Measurements from ENCODE around the gene MUS81. TPM values are rescaled to one million over a fixed set of nuclear protein-coding genes. Genes with fewer than 3 reads are reported as not detected.

Gene MUS81
- total and polyA plus RNA-seq, 10 of the 15 experiments (the other 5 are each of a cell fraction or from before 2014, with no cell fraction given): 11.8 to 76.1 (median 48.4) TPM

DNA sequence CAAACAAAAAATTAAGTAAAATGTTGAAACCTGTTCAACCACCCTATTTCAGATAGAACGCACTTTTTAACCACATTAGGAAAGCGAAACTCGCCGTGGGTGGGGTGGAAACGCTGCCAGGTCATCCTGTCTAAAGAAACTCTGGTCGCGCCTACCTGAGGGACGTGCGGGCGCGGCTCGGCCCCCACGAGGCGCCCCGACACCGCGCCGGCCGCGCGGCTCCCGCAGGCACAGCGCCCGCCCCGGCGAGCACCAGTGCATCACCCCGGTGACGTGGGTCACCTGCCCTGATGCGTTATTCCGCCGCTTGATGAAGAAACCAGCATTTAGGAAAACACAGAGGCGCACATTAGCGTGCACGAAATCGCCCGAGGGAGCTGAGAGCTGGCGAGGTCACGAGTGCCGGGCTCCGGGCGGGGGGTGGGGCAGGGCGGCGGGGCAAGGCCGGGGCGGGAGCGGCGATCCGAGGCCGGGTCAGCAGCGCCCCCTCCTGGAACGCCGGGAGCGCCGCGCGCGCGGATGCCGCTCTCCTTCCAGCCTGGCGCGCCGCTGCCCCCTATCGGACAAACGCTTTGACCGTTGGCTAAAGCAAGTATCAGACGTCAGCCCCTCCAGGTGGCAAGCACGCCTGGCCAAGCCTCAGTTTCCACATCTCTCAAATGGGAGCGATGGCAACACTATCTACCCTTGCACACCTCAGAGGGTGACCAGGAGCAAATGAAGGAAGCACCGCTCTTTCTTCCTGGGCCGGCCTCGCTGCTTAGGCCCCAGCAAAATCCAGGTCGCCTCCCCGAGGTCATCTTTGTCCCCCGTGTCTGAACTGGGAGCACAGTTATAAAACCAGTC is 42.2 kb upstream of the MUS81 start (continued):
- TF ChIP-seq NBN (IDR thresholded peaks at IDR 0.05) (0 out of 2 replicates have a peak, but pooled peaks have one; percentile 12), MTA2 (IDR thresholded peaks at IDR 0.05; ENCODE audit: low read depth) (no peak), TCF7 (IDR thresholded peaks at IDR 0.05; ENCODE audit: borderline replicate concordance) (no peak), ZNF207 (IDR thresholded peaks at IDR 0.05; ENCODE audit: borderline replicate concordance) (no peak), IKZF2 (IDR thresholded peaks at IDR 0.05) (no peak), BHLHE40 (IDR thresholded peaks at IDR 0.05; ENCODE audit: borderline replicate concordance in 1 of 2, low read depth in 2 of 2, low read length in 1 of 2) (peak; percentile 13 to 76; a peak in 3 of 4 replicates), ZNF217 (IDR thresholded peaks at IDR 0.05) (peak; percentile 24; the same call in 1 of the 2 replicates), LARP7 (IDR thresholded peaks at IDR 0.05) (peak; percentile 84), RELA (IDR thresholded peaks at IDR 0.05; ENCODE audit: borderline replicate concordance, partially characterized antibody) (peak; percentile 9), ATF7 (IDR thresholded peaks at IDR 0.05; ENCODE audit: low read depth) (no peak), MYC (IDR thresholded peaks at IDR 0.05; ENCODE audit: insufficient read depth, insufficient read length, insufficient replicate concordance, low read length, severe bottlenecking) (no peak), YY1 (IDR thresholded peaks at IDR 0.05; ENCODE audit: low read depth, low read length) (0 out of 2 replicates have a peak, but pooled peaks have one; percentile 75), SUPT20H (IDR thresholded peaks at IDR 0.05; ENCODE audit: borderline replicate concordance, control insufficient read depth, low read depth, low read length) (no peak), NFYB (IDR thresholded peaks at IDR 0.05; ENCODE audit: insufficient read depth, low read depth, low read length) (no peak), MTA3 (IDR thresholded peaks at IDR 0.05; ENCODE audit: borderline replicate concordance, low read length) (no peak), POU2F2 (IDR thresholded peaks at IDR 0.05; ENCODE audit: borderline replicate concordance, low read depth, low read length) (0 out of 3 replicates have a peak, but pooled peaks have one; percentile 31), FOXK2 (IDR thresholded peaks at IDR 0.05) (no peak), FOS (IDR thresholded peaks at IDR 0.05; ENCODE audit: borderline replicate concordance, extremely low read depth, insufficient read length) (no peak)
- TF ChIP-seq, protein P1, sequence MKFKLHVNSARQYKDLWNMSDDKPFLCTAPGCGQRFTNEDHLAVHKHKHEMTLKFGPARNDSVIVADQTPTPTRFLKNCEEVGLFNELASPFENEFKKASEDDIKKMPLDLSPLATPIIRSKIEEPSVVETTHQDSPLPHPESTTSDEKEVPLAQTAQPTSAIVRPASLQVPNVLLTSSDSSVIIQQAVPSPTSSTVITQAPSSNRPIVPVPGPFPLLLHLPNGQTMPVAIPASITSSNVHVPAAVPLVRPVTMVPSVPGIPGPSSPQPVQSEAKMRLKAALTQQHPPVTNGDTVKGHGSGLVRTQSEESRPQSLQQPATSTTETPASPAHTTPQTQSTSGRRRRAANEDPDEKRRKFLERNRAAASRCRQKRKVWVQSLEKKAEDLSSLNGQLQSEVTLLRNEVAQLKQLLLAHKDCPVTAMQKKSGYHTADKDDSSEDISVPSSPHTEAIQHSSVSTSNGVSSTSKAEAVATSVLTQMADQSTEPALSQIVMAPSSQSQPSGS (IDR thresholded peaks at IDR 0.05; ENCODE audit: low read length): no peak
- TF ChIP-seq, protein P2, sequence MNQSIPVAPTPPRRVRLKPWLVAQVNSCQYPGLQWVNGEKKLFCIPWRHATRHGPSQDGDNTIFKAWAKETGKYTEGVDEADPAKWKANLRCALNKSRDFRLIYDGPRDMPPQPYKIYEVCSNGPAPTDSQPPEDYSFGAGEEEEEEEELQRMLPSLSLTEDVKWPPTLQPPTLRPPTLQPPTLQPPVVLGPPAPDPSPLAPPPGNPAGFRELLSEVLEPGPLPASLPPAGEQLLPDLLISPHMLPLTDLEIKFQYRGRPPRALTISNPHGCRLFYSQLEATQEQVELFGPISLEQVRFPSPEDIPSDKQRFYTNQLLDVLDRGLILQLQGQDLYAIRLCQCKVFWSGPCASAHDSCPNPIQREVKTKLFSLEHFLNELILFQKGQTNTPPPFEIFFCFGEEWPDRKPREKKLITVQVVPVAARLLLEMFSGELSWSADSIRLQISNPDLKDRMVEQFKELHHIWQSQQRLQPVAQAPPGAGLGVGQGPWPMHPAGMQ (IDR thresholded peaks at IDR 0.05; ENCODE audit: borderline replicate concordance): no peak
- TF ChIP-seq, protein P3, sequence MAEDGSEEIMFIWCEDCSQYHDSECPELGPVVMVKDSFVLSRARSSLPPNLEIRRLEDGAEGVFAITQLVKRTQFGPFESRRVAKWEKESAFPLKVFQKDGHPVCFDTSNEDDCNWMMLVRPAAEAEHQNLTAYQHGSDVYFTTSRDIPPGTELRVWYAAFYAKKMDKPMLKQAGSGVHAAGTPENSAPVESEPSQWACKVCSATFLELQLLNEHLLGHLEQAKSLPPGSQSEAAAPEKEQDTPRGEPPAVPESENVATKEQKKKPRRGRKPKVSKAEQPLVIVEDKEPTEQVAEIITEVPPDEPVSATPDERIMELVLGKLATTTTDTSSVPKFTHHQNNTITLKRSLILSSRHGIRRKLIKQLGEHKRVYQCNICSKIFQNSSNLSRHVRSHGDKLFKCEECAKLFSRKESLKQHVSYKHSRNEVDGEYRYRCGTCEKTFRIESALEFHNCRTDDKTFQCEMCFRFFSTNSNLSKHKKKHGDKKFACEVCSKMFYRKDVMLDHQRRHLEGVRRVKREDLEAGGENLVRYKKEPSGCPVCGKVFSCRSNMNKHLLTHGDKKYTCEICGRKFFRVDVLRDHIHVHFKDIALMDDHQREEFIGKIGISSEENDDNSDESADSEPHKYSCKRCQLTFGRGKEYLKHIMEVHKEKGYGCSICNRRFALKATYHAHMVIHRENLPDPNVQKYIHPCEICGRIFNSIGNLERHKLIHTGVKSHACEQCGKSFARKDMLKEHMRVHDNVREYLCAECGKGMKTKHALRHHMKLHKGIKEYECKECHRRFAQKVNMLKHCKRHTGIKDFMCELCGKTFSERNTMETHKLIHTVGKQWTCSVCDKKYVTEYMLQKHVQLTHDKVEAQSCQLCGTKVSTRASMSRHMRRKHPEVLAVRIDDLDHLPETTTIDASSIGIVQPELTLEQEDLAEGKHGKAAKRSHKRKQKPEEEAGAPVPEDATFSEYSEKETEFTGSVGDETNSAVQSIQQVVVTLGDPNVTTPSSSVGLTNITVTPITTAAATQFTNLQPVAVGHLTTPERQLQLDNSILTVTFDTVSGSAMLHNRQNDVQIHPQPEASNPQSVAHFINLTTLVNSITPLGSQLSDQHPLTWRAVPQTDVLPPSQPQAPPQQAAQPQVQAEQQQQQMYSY (CRISPR knock-in tag; IDR thresholded peaks at IDR 0.05): no peak
